Measurements from ENCODE around the gene GRAMD1A.

The GRAMD1A gene

DNA sequence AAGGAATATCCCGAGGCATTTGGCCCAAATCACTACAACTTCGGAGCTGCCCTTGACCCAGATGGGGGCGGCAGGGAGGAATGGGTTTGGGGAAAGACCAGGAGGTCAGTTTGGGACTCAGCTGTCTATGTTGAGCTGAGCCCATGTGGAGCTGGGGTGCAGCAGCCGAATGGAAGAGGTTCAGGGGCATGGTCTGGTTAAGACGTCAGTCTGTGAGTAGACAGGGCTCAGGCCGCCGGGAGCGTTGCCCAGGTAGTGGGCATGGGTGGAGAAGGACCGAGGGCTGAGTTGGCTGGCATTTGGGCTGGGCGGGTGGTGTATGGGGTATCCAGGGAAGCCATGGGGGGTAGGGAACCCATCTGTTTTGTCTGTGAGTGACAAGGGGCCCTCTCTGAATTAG, 20.9 kb downstream of the GRAMD1A start:
- TF ChIP-seq, protein P1, sequence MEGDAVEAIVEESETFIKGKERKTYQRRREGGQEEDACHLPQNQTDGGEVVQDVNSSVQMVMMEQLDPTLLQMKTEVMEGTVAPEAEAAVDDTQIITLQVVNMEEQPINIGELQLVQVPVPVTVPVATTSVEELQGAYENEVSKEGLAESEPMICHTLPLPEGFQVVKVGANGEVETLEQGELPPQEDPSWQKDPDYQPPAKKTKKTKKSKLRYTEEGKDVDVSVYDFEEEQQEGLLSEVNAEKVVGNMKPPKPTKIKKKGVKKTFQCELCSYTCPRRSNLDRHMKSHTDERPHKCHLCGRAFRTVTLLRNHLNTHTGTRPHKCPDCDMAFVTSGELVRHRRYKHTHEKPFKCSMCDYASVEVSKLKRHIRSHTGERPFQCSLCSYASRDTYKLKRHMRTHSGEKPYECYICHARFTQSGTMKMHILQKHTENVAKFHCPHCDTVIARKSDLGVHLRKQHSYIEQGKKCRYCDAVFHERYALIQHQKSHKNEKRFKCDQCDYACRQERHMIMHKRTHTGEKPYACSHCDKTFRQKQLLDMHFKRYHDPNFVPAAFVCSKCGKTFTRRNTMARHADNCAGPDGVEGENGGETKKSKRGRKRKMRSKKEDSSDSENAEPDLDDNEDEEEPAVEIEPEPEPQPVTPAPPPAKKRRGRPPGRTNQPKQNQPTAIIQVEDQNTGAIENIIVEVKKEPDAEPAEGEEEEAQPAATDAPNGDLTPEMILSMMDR (IDR thresholded peaks at IDR 0.05; ENCODE audit: low read depth, low read length), result no peak
- no peak for DNase-seq (ENCODE audit: extremely low read depth, low read depth)

DNA sequence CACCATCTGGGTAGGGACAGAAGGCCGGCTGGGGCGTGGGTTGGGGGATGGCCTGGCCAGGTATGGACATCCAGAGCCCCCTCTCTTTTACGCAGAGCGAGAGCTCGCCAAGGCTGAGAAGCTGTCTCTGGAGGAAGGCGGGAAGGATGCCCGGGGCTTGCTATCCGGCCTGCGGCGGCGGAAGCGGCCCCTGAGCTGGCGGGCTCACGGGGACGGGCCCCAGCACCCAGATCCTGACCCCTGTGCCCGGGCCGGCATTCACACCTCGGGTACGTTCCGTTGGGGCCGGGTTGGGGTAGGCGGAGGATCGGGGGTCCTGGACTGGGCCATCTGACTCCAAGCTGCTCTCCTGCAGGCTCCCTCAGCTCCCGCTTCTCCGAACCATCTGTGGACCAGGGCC, 21.5 kb downstream of the GRAMD1A start:
- TF ChIP-seq, protein P1 (IDR thresholded peaks at IDR 0.05; ENCODE audit: low read depth, low read length), result no peak
- DNase-seq (ENCODE audit: extremely low read depth, low read depth), result no peak

DNA sequence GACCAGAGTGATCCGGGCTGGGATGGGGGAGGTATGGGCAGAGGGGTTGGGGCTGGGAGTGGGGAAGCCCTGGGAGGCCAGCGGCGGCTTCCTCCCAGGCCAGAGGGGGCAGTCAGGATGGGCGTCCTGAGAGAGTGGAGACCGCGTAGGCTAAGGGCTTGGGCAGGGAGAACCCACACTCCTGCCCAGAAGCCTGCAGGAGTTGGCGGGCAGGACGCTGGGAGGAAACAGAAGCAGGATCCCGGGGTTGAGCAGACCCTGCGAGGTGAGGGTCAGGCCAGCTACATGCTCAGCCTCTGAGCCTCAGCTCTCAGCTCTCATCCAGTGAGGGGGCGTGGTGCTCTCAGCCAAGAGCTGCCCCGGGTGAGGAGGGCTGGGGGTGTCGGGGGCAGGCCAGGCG, 22.3 kb downstream of the GRAMD1A start:
- TF ChIP-seq, protein P1 (IDR thresholded peaks at IDR 0.05; ENCODE audit: low read depth, low read length), result no peak
- no peak for DNase-seq (ENCODE audit: extremely low read depth, low read depth)

DNA sequence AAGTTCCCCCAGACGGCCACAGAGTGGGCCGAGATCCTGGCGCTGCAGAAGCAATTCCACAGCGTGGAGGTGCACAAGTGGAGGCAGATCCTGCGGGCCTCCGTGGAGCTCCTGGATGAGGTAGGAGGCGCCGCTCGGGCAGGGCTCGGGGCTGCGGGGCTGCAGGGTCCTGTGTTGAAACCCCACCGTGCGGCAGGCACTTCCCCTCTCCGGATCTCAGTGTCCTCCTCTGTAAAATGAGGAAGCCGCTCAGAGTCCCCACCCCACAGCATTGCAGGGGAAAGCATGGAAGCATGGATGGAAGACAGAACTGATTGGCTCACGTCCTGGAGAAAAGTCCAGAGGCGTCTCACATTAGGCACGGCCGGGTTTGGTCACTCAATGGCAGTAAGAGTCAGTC, 23.3 kb downstream of the GRAMD1A start:
- DNase-seq (ENCODE audit: extremely low read depth, low read depth), result no peak
- TF ChIP-seq, protein P1 (IDR thresholded peaks at IDR 0.05; ENCODE audit: low read depth, low read length), result no peak

DNA sequence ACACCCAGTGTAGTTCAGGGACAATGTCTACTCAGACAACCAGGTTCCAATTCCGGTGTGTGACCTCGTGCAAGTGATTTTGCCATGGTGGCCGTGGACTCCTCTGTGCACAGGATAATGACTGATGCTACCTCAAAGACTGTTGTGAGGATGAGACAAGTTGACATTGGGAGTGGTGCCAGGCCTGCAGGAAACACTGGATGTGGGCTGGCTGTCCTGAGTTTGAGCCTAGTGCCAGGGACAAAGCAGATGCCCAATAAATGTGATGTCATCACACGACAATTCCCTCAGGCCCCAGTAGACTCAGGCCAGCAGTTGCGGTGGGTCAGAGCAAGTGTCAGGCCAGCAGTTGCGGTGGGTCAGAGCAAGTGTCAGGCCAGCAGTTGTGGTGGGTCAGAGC, 24.0 kb downstream of the GRAMD1A start:
- TF ChIP-seq, protein P1 (IDR thresholded peaks at IDR 0.05; ENCODE audit: low read depth, low read length), result no peak
- no peak for DNase-seq (ENCODE audit: extremely low read depth, low read depth)

DNA sequence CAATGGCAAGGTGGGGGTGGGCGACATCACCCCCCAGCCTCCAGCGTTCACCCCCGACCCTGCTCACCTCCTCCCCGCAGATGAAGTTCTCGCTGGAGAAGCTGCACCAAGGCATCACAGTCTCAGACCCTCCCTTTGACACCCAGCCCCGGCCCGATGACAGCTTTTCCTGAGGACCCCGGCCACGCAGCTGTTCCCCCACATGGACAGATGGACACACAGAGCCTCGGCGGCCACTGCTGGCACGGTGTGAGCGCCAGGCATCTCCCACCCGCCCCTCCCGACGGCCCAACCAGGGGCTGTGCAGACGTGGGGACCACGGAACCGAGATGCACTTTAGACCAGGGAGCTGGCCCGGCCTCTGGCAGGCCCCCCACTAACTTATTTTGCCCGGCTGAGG, 25.8 kb downstream of the GRAMD1A start:
- TF ChIP-seq, protein P1 (IDR thresholded peaks at IDR 0.05; ENCODE audit: low read depth, low read length), result no peak

DNA sequence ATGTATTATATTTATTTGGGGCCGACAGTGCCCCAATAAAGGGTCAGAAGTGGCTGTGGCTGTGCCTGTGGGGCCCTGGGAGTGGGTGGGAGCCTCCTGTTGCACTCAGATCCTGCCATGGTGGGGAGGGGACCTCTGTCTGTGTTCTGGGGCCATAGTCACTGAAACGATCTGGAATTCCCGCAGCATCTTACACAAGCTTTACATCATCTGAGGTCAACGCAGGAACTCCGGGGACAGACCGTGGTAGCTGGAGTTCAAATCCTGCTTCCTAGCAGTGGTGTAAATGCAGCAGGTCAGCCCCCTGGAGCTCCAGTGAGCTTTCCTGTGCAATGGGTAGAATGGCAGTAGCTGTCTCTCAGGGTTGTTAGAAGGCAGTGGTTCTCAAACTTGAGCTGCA, 26.3 kb downstream of the GRAMD1A start:
- TF ChIP-seq, protein P1 (IDR thresholded peaks at IDR 0.05; ENCODE audit: low read depth, low read length), result no peak

More for the DNA sequence above, 25.8 kb downstream of the GRAMD1A start:
- no peak for DNase-seq (ENCODE audit: extremely low read depth, low read depth)

More for the DNA sequence above, 26.3 kb downstream of the GRAMD1A start:
- no peak for DNase-seq (ENCODE audit: extremely low read depth, low read depth)

Measured in AG09319 (cell line).